ENCODE results near the gene CENPT. TPM values are rescaled to one million over a fixed set of nuclear protein-coding genes. Genes with fewer than 3 reads are reported as not detected.

The CENPT gene
- total and polyA plus RNA-seq, 8 donors, result 19.6 to 143 (median 31.4) TPM

DNA sequence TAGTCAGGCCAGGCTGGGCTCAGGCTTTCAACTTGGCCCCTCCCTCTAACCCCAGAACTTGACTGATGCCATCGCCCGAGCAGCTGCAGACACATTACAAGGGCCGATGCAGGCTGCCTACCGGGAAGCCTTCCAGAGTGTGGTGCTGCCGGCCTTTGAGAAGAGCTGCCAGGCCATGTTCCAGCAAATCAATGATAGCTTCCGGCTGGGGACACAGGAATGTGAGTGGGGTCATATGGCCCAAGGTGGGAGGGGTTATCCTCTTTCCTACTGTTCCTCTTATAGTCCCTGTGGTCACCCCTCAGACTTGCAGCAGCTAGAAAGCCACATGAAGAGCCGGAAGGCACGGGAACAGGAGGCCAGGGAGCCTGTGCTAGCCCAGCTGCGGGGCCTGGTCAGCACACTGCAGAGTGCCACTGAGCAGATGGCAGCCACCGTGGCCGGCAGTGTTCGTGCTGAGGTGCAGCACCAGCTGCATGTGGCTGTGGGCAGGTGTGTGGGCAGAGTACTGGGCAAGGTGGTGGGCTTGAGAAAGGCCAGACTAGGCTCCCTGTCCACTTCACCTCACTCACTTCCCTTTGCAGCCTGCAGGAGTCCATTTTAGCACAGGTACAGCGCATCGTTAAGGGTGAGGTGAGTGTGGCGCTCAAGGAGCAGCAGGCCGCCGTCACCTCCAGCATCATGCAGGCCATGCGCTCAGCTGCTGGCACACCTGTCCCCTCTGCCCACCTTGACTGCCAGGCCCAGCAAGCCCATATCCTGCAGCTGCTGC, 35.1 kb upstream of the CENPT start:
- WGBS, 2 donors, result 75 to 77% methylated on average over 18 of the region's 18 CpGs
- intact Hi-C loops (cut with DNase I), result loop anchor here in 1 of 3 donors (5.0 to 10.0 kb wide), 2 partner anchors 50 to 152 kb away; partner anchors contain the start of gene CTRL
- no peak overlapping the region for H3K4me3 ChIP-seq
- no peaks in the 10 kb centered on the region for H3K4me1 ChIP-seq
- no peak overlapping the region for H3K27ac ChIP-seq
- DNase-seq (no peak), FAIRE-seq (no peak), ATAC-seq (no peak)
- TF ChIP-seq, protein P1, sequence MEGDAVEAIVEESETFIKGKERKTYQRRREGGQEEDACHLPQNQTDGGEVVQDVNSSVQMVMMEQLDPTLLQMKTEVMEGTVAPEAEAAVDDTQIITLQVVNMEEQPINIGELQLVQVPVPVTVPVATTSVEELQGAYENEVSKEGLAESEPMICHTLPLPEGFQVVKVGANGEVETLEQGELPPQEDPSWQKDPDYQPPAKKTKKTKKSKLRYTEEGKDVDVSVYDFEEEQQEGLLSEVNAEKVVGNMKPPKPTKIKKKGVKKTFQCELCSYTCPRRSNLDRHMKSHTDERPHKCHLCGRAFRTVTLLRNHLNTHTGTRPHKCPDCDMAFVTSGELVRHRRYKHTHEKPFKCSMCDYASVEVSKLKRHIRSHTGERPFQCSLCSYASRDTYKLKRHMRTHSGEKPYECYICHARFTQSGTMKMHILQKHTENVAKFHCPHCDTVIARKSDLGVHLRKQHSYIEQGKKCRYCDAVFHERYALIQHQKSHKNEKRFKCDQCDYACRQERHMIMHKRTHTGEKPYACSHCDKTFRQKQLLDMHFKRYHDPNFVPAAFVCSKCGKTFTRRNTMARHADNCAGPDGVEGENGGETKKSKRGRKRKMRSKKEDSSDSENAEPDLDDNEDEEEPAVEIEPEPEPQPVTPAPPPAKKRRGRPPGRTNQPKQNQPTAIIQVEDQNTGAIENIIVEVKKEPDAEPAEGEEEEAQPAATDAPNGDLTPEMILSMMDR (IDR thresholded peaks at IDR 0.05), result no peak
- H3K36me3 ChIP-seq, result peaks cover 16 to 62% (median 54%) of the 10 kb centered on the region in 3 donors
- H3K9me3 ChIP-seq, result no peaks in the 10 kb centered on the region
- H3K27me3 ChIP-seq, result no peaks in the 10 kb centered on the region

GRCh38 chr16:67881621-67882161, 34.2 kb upstream of the CENPT start:
- H3K36me3 ChIP-seq, result peaks cover 16 to 71% (median 62%) of the 10 kb centered on the region in 3 donors
- WGBS, 2 donors, result 88 to 90% methylated on average over 21 of the region's 21 CpGs
- intact Hi-C loops (cut with DNase I), result loop anchor here in 1 of 3 donors (5.0 to 10.0 kb wide), 2 partner anchors 51 to 153 kb away; partner anchors contain the start of gene CTRL

DNA sequence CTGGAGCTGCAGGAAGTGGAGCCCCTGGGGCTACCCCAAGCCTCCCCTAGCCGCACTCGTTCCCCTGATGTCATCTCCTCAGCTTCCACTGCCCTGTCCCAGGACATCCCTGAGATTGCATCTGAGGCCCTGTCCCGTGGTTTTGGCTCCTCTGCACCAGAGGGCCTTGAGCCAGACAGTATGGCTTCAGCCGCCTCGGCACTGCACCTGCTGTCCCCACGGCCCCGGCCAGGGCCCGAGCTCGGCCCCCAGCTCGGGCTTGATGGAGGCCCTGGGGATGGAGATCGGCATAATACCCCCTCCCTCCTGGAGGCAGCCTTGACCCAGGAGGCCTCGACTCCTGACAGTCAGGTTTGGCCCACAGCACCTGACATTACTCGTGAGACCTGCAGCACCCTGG, 33.1 kb upstream of the CENPT start:
- TF ChIP-seq, protein P1 (IDR thresholded peaks at IDR 0.05), result no peak
- no peak for FAIRE-seq
- Histone ChIP-seq H3K27ac (no peak overlapping the region), H3K4me3 (no peak overlapping the region), H3K4me1 (no peaks in the 10 kb centered on the region), H3K27me3 (no peaks in the 10 kb centered on the region), H3K36me3 (peaks cover 16 to 70% (median 62%) of the 10 kb centered on the region in 3 donors), H3K9me3 (no peaks in the 10 kb centered on the region)
- intact Hi-C loops (cut with DNase I), result loop anchor here in 1 of 3 donors (5.0 to 10.0 kb wide), 2 partner anchors 52 to 154 kb away; partner anchors contain the start of gene CTRL
- 93% methylated on average over 13 of the region's 13 CpGs for WGBS, 2 donors
- ATAC-seq, result no peak
- DNase-seq, result no peak

More at GRCh38 chr16:67881621-67882161, 34.2 kb upstream of the CENPT start:
- H3K27me3 ChIP-seq, result no peaks in the 10 kb centered on the region
- H3K27ac ChIP-seq, result no peak overlapping the region
- FAIRE-seq, result no peak
- H3K4me1 ChIP-seq, result no peaks in the 10 kb centered on the region
- H3K4me3 ChIP-seq, result no peak overlapping the region
- no peaks in the 10 kb centered on the region for H3K9me3 ChIP-seq
- no peak for DNase-seq
- TF ChIP-seq, protein P1 (IDR thresholded peaks at IDR 0.05), result no peak
- no peak for ATAC-seq

- TF ChIP-seq, protein P1 (IDR thresholded peaks at IDR 0.05), result no peak
- H3K27ac ChIP-seq, result no peak overlapping the region
- FAIRE-seq, result no peak
- intact Hi-C loops (cut with DNase I), result loop anchor here in 1 of 3 donors (5.0 to 10.0 kb wide), 2 partner anchors 52 to 155 kb away; partner anchors contain the start of gene CTRL
- ATAC-seq, result no peak
- H3K9me3 ChIP-seq, result no peaks in the 10 kb centered on the region
- 58 to 76% methylated on average over 3 to 5 of the region's 5 CpGs for WGBS, 2 donors
- no peak overlapping the region for H3K4me3 ChIP-seq
- H3K4me1 ChIP-seq, result peaks cover 0 to 2% (median 0%) of the 10 kb centered on the region in 3 donors
- H3K27me3 ChIP-seq, result no peaks in the 10 kb centered on the region
- peaks cover 16 to 70% (median 62%) of the 10 kb centered on the region in 3 donors for H3K36me3 ChIP-seq
- DNase-seq, result no peak
Observed at GRCh38 chr16:67879936-67880335, 32.4 kb upstream of the CENPT start.
